CD4-positive, alpha-beta T cell treated with Interleukin-6 for 4 hours (primary cell): ENCODE results near the gene C9orf85.
"Not testable (repeated sequence)": the region's sequence is repeated elsewhere in the genome, so short reads cannot be mapped to it uniquely, and the experiment has no call there.

ENCODE experiments used
- DNase-seq: peaks from one replicate; pipeline ENCODE4 v3.0.0-alpha.2; 2020; ENCODE audit warnings: mixed read lengths

The C9orf85 gene

GRCh38 chr9:71944754-71945375 is 33.4 kb downstream of the C9orf85 start:
- DNase-seq = no peak

GRCh38 chr9:71954652-71955051 is 43.2 kb downstream of the C9orf85 start:
- not testable (repeated sequence) for DNase-seq

GRCh38 chr9:71955300-71955915 is 44.0 kb downstream of the C9orf85 start:
- no peak for DNase-seq

GRCh38 chr9:71962328-71962727 is 50.9 kb downstream of the C9orf85 start:
- DNase-seq = no peak

GRCh38 chr9:71963471-71963996 is 52.1 kb downstream of the C9orf85 start:
- not testable (repeated sequence) for DNase-seq

GRCh38 chr9:71965403-71965802 is 54.0 kb downstream of the C9orf85 start:
- no peak for DNase-seq

GRCh38 chr9:71966601-71967000 is 55.2 kb downstream of the C9orf85 start:
- DNase-seq = no peak

GRCh38 chr9:71968541-71969090 is 57.2 kb downstream of the C9orf85 start:
- DNase-seq = no peak

GRCh38 chr9:71975833-71976232 is 64.4 kb downstream of the C9orf85 start:
- DNase-seq = no peak

- no peak for DNase-seq
Measured at GRCh38 chr9:71977003-71977402, 65.6 kb downstream of the C9orf85 start.

- no peak for DNase-seq
Measured at GRCh38 chr9:71980266-71981190, 69.1 kb downstream of the C9orf85 start.

GRCh38 chr9:71981944-71982343 is 70.5 kb downstream of the C9orf85 start:
- no peak for DNase-seq

- DNase-seq = no peak
Measured at GRCh38 chr9:71984403-71984802, 73.0 kb downstream of the C9orf85 start.

- DNase-seq = no peak
Measured at GRCh38 chr9:71984831-71985281, 73.4 kb downstream of the C9orf85 start.

GRCh38 chr9:71985297-71985911 is 74.0 kb downstream of the C9orf85 start:
- no peak for DNase-seq

- DNase-seq = no peak
Measured at GRCh38 chr9:71986900-71987299, 75.5 kb downstream of the C9orf85 start.

- no peak for DNase-seq
Measured at GRCh38 chr9:71987471-71988371, 76.3 kb downstream of the C9orf85 start.

GRCh38 chr9:71990466-71990865 is 79.0 kb downstream of the C9orf85 start:
- DNase-seq = no peak

- no peak for DNase-seq
Measured at GRCh38 chr9:72005451-72005850, 94.0 kb downstream of the C9orf85 start.

GRCh38 chr9:72006501-72006900 is 95.1 kb downstream of the C9orf85 start:
- no peak for DNase-seq

GRCh38 chr9:72007726-72008125 is 96.3 kb downstream of the C9orf85 start:
- not testable (repeated sequence) for DNase-seq
